Heart left ventricle (tissue), 16 donors: Measurements from ENCODE around the gene PIP5K1C. TPM values are rescaled to one million over a fixed set of nuclear protein-coding genes. Genes with fewer than 3 reads are reported as not detected.
"Not testable (repeated sequence)": the region's sequence is repeated elsewhere in the genome, so short reads cannot be mapped to it uniquely, and the experiment has no call there.

Experiments
- ATAC-seq, 4 donors: fragments of 200-7000 bp; cut with Tn5 transposase; one replicate each; pipeline ENCODE4 v1.9.1; 2020 to 2022; ENCODE audit warnings: moderate library complexity in 4 of 4, mild to moderate bottlenecking in 3 of 4, moderate number of reproducible peaks in 1 of 4
- DNase-seq, 5 donors: peaks; one replicate each; pipeline ENCODE4 v3.0.0-alpha.2; 2020
- H3K27ac ChIP-seq, 12 donors: fragments of 200-600 bp; sonication (generic) in 4 of 12; one replicate each; pipeline versions ENCODE4 v1.5.0 to v1.8.0; 2016 to 2022; ENCODE audit warnings: mild to moderate bottlenecking in 2 of 12
- H3K27me3 ChIP-seq, 9 donors: fragments of 200-600 bp; sonication (generic) in 2 of 9; one replicate each; pipeline versions ENCODE4 v1.5.1 to v1.8.0; 2016 to 2022; ENCODE audit warnings: mild to moderate bottlenecking in 3 of 9
- H3K36me3 ChIP-seq, 9 donors: fragments of 200-600 bp; sonication (generic) in 2 of 9; one replicate each; pipeline versions ENCODE4 v1.5.0 to v1.8.0; 2018 to 2022; ENCODE audit warnings: mild to moderate bottlenecking in 2 of 9
- H3K4me1 ChIP-seq, 12 donors: fragments of 200-600 bp; sonication (generic) in 4 of 12; one replicate each; pipeline versions ENCODE4 v1.5.0 to v1.8.0; 2016 to 2022; ENCODE audit warnings: mild to moderate bottlenecking in 3 of 12
- H3K4me3 ChIP-seq, 12 donors: fragments of 200-600 bp; sonication (generic) in 4 of 12; one replicate each; pipeline versions ENCODE4 v1.5.0 to v1.8.0; 2017 to 2022; ENCODE audit warnings: mild to moderate bottlenecking in 9 of 12, moderate library complexity in 4 of 12
- H3K9me3 ChIP-seq, 12 donors: fragments of 200-600 bp; sonication (generic) in 4 of 12; one replicate each; pipeline versions ENCODE4 v1.5.0 to v1.8.0; 2016 to 2022; ENCODE audit warnings: mild to moderate bottlenecking in 1 of 12
- POLR2A ChIP-seq, 2 donors: fragments of 450-650 bp; IDR thresholded peaks; one replicate each; pipeline ENCODE4 v1.6.1; 2017; ENCODE audit warnings: antibody characterized with exemption in 2 of 2, mild to moderate bottlenecking in 2 of 2, moderate library complexity in 2 of 2
- WGBS, 4 donors: extraction: QIAGEN DNeasy Blood & Tissue Kit in 2 of 4; methylation state at CpG; one replicate each; pipeline versions ENCODE4 v1.1.5 to v1.1.7; 2013 to 2018; 5-methylcytosine and 5-hydroxymethylcytosine counted together
- intact Hi-C, 10 donors: fragments of 100-400 bp; cut with DNase I; formaldehyde crosslinking; loops; one replicate each; pipeline versions ENCODE4 v1.11.1 to v1.14.2; 2022
- polyA plus RNA-seq, 2 donors: library from polyadenylated mRNA; stranded (reverse); fragments of 200-250 nt; gene quantifications; one replicate each; pipeline ENCODE4 v1.2.3, GENCODE V29; 2013
- total RNA-seq, 9 donors: library from RNA; depleted of rRNA in 2 of 9; stranded (reverse); fragments of >200 nt in 2 of 9; fragmentation: NEBNext Ultra II Directional in 3 of 9; extraction: Animal tissue kit (Norgen Biotek cat#: 25700) in 3 of 9; gene quantifications; one replicate each; pipeline versions ENCODE4 v1.1.0 to v1.2.4, GENCODE V29; 2016 to 2023
- TF ChIP-seq, protein P1 (sequence below), 12 donors: fragments of 200-600 bp; sonication (generic) in 4 of 12; IDR thresholded peaks; one replicate each; pipeline versions ENCODE4 v1.5.0 to v1.8.0; 2018 to 2022; ENCODE audit warnings: antibody characterized with exemption in 12 of 12, mild to moderate bottlenecking in 5 of 12
- donor health status: ischemic (EF 13 %, LVEDD 7.1; RV severe dilation, severe dysfunction).
- donor health status: healthy with polysubstance abuse.
- donor health status: DM: no; HTN: yes; CAD: no.
- donor health status: DM: no; HTN: no; CAD: no.
- donor health status: ischemic (EF 25% LVEDD 6.9; RV normal size, moderate dysfunction).
- donor health status: ischemic (EF 25% LVEDD 5.7; RV mildly dilated, moderate dysfunction).
- donor health status: healthy.
- donor health status: DM: yes; HTN: yes; CAD: no.
- donor health status: ischemic (EF 35%, LVEDD 5.7; RV mildly dilated, moderate dysfunction).
- donor health status: nonischemic (EF 11% LVEDD 7.7; RV severe dilation, severe dysfunction).
- donor health status: DM: yes; HTN: yes; CAD: no.
- donor health status: PGD.
- donor health status: ischemic (EF 29% LVEDD 5.4; RV normal size, mild dysfunction).
- donor health status: nonischemic (EF 23%, LVEDD 6.1; RV moderate dilation, normal function).

PIP5K1C gene
- total and polyA plus RNA-seq, 11 donors = 23.9 to 56.6 (median 36.3) TPM

GRCh38 chr19:3651684-3652083, 48.6 kb downstream of the PIP5K1C start:
- Histone ChIP-seq H3K4me1 (no peaks in the 10 kb centered on the region), H3K9me3 (no peaks in the 10 kb centered on the region), H3K27me3 (no peaks in the 10 kb centered on the region), H3K27ac (no peak overlapping the region), H3K4me3 (no peak overlapping the region), H3K36me3 (peaks cover 0 to 80% (median 66%) of the 10 kb centered on the region in 9 donors)
- TF ChIP-seq POLR2A (IDR thresholded peaks at IDR 0.05) = no peak
- TF ChIP-seq, protein P1, sequence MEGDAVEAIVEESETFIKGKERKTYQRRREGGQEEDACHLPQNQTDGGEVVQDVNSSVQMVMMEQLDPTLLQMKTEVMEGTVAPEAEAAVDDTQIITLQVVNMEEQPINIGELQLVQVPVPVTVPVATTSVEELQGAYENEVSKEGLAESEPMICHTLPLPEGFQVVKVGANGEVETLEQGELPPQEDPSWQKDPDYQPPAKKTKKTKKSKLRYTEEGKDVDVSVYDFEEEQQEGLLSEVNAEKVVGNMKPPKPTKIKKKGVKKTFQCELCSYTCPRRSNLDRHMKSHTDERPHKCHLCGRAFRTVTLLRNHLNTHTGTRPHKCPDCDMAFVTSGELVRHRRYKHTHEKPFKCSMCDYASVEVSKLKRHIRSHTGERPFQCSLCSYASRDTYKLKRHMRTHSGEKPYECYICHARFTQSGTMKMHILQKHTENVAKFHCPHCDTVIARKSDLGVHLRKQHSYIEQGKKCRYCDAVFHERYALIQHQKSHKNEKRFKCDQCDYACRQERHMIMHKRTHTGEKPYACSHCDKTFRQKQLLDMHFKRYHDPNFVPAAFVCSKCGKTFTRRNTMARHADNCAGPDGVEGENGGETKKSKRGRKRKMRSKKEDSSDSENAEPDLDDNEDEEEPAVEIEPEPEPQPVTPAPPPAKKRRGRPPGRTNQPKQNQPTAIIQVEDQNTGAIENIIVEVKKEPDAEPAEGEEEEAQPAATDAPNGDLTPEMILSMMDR (IDR thresholded peaks at IDR 0.05) = no peak
- ATAC-seq = no peak
- WGBS, 4 donors = 97 to 98% (median 98%) methylated on average over 31 to 33 of the region's 33 CpGs
- intact Hi-C loops = no loop called here
- DNase-seq = no peak

- WGBS, 4 donors = 88 to 94% (median 91%) methylated on average over 11 to 16 of the region's 16 CpGs
- H3K36me3 ChIP-seq = peaks cover 0 to 81% (median 68%) of the 10 kb centered on the region in 9 donors
- no peaks in the 10 kb centered on the region for H3K27me3 ChIP-seq
- no peak overlapping the region for H3K27ac ChIP-seq
- peaks cover 0 to 7% (median 0%) of the 10 kb centered on the region in 12 donors for H3K4me1 ChIP-seq
- DNase-seq (no peak), ATAC-seq (no peak)
- H3K4me3 ChIP-seq = no peak overlapping the region
- intact Hi-C loops = no loop called here
- H3K9me3 ChIP-seq = no peaks in the 10 kb centered on the region
- TF ChIP-seq, protein P1 (IDR thresholded peaks at IDR 0.05) = no peak
- TF ChIP-seq POLR2A (IDR thresholded peaks at IDR 0.05) = no peak
These were observed 50.4 kb downstream of the PIP5K1C start for GRCh38 chr19:3649888-3650287.

DNA sequence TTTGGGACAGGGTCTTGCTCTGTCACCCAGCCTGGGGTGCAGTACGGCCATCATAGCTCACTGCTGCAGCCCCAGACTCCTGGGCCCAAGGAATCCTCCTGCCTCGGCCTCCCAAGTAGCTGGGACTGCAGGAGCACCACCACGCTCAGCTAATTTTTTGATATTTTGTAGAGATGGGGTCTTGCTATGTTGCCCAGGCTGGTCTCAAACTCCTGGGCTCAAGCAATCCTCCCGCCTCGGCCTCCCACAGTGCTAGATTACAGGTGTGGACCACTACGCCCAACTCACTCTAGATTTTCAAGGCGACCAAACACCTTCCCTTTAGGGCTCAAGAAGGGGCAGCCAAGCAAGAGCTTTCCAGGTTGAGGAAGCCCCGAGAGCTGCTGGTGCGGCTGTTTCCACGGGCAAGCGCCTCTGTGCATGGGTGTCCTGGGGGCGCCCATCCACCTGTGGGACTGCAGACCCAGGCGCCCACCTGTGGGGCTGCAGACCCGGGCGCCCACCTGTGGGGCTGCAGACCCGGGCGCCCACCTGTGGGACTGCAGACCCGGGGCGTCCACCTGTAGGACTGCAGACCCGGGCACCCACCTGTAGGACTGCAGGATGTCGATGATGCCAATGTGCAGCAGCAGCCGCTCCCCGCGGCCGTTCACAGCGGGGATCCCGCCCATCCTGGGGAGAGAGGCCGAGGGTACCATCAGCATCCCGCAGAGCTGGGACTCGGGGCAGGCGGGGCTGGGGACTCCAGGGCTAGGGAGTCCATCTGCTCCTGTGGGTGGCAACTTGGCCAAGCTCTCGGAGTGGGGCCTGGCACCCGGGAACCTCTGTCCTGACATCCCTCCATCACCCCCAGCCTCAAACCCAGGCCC, 52.0 kb downstream of the PIP5K1C start:
- no peak overlapping the region for H3K4me3 ChIP-seq
- no peak for DNase-seq
- ATAC-seq = no peak
- H3K27ac ChIP-seq = no peak overlapping the region
- H3K27me3 ChIP-seq = no peaks in the 10 kb centered on the region
- H3K9me3 ChIP-seq = no peaks in the 10 kb centered on the region
- 95 to 96% (median 95%) methylated on average over 29 to 33 of the region's 33 CpGs for WGBS, 4 donors
- intact Hi-C loops = no loop called here
- H3K36me3 ChIP-seq = peaks cover 0 to 85% (median 66%) of the 10 kb centered on the region in 9 donors
- peaks cover 0 to 10% (median 0%) of the 10 kb centered on the region in 12 donors for H3K4me1 ChIP-seq
- TF ChIP-seq, protein P1 (IDR thresholded peaks at IDR 0.05) = no peak
- no peak for TF ChIP-seq POLR2A (IDR thresholded peaks at IDR 0.05)

GRCh38 chr19:3647102-3647501, 53.2 kb downstream of the PIP5K1C start:
- ATAC-seq, H3K27ac ChIP-seq, H3K4me3 ChIP-seq, H3K4me1 ChIP-seq, H3K27me3 ChIP-seq, DNase-seq, intact Hi-C loops, H3K9me3 ChIP-seq: not testable (repeated sequence)
- peaks cover 0 to 85% (median 64%) of the 10 kb centered on the region in 9 donors for H3K36me3 ChIP-seq
- 94 to 95% (median 94%) methylated on average over 5 of the region's 5 CpGs for WGBS, 4 donors
